Pulmonary artery endothelial cell (primary cell): ENCODE results near the gene ARHGEF4. TPM values are rescaled to one million over a fixed set of nuclear protein-coding genes. Genes with fewer than 3 reads are reported as not detected.

ENCODE experiments used
- DNase-seq: peaks from one replicate; pipeline ENCODE4 v3.0.0-alpha.2; 2011; ENCODE audit warnings: low read depth, low spot score
- total RNA-seq: library from RNA; depleted of rRNA; stranded (reverse); fragments of >200 nt; gene quantifications from 2 replicates; pipeline ENCODE4 v1.2.3, GENCODE V29; 2014

Gene ARHGEF4
- total RNA-seq, 1 donor from 2014 or later: not detected

DNA sequence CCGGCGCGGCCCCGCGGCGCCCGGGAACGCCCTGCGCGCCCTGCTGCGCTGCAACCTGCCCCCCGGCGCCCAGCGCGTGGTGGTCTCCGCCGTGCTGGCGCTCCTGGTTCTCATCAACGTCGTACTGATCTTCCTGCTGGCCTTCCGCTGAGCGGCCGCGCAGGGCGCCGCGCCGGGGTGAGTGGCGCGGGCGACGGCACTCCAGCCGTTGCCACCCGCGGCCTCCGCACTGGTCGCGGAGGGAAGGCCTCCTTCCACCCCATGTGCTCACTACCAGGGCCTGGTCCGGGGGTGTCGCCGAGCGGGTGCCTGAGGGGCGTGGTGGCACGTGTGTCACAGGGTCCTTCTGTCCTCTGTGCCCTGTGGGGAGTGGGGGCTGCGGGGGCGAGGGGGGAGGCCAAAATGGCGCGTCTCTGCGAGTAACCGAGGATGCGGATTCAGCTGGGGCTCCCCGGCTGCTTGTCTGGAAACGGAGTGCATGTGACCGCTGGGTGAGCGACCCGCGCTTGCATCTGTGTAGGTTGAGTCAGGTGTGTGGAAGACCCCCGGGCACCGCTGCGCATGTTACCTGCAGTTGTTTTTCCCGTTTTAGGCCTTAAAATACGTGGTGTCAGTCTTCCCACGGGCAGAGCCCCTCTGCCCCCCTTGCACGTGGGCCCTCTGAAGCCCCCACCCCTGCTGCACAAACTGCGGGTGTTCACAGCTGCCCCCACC lies 198.6 kb downstream of the ARHGEF4 start:
- no peak for DNase-seq

DNA sequence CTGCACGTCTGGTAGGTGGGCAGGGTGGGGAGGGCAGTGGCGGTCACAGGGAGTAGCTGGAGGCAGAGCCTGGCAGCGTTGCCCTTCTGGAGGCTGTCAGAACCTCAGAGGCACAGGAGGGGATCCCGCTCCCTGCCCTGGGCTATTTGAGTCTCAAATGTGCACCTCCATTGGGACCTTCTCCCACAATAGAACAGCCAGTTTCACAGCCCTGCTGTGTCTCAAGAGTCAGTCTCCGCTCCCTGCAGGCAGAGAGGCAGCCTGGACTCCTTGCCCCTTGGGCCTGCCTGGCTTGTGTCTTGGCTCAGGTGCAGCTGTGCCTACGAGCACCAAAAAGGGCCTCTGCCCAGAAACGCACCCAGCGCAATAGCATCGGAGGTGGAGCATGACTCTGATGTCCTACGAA lies 199.1 kb downstream of the ARHGEF4 start:
- no peak for DNase-seq

DNA sequence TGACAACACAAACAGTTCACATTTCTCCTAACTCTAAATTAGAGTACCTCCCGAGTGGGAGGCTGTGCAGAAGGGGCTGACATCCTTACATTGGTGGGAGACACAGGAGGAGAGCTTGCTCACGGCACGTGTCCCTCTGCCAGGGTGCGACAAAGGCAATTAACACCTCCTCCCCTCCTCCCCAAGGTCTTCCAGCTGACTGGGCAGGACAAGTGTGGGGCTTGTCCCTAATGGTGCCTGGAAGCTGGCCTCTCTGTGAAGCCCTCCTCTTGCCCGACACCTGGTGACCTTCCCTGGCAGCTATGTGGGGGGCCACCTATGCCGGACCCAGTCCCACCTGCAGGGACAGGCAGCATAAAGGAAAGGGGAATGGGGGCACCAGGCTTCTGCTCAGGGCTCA lies 199.6 kb downstream of the ARHGEF4 start:
- no peak for DNase-seq

GRCh38 chr2:131036696-131037397 lies 200.1 kb downstream of the ARHGEF4 start:
- no peak for DNase-seq

- no peak for DNase-seq
These were observed 200.9 kb downstream of the ARHGEF4 start for GRCh38 chr2:131037398-131038257.

GRCh38 chr2:131038258-131039100 lies 201.8 kb downstream of the ARHGEF4 start:
- DNase-seq: no peak

DNA sequence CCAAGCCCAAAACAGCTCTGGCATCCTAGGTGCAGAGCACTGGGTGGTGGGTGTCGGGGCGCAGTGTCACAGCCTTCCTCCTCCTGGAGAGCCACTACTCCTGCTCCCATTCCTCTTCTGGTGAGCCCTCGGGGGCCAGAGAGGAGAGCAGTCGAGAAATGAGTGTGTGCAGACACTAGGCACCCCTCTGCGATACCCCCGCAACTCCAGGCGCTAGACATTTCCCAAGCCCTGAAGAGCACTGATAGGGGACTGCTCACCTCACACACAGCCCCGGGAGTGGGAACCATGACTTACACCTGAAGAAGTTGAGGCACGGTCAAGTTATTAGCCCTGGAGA lies 202.4 kb downstream of the ARHGEF4 start:
- DNase-seq: no peak

DNA sequence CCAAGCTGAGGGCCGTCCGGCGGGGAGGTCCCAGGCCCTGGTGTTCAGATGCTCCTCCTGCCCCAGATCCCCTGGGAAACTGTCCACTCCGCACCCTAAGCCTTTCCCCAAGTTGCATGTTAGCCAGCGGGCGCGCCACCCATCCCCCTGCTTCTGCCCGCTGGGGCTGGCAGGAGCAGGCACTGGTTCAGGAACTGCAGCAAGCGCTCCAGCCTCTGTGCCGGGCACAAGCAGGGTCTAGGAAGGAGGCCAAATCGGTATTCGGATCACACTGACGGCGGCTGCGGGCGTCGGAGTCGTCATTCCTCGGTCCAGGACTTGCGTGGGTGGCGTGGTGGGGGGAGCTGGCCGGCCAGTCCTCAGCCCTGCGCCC lies 202.8 kb downstream of the ARHGEF4 start:
- no peak for DNase-seq

- DNase-seq: no peak
These were observed 203.4 kb downstream of the ARHGEF4 start for GRCh38 chr2:131039908-131040660.

DNA sequence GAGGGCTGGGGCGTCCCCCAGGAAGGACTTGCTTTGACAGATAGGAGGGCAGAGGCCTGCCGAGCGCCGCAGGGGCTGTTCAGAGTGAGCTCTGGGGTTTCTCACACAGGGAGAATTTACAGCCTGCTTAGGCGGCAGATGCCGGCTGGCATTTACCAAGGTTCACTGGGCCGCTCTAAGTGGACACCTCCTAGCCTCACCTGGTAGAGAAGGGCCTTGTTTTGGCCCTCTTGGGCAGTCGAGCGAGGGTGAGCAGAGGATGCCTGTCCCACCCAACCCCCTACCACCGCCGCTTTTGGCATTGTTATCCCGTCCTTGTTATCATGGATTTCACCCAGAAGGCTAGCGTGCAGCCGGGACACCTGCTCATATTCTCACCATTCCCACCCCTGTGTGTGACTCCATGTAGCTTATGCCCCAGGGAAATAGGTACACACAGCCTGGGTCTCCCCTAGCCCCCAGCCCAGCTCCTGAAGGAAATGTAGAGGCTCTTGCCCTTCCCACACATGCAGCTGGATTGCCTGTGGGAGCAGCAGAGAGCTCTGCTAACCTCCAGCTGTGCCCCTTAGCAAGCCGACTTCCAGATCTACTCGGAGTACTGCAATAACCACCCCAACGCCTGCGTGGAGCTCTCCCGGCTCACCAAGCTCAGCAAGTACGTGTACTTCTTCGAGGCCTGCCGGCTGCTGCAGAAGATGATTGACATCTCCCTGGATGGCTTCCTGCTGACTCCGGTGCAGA lies 204.1 kb downstream of the ARHGEF4 start:
- DNase-seq: no peak

- DNase-seq: no peak
These were observed 204.9 kb downstream of the ARHGEF4 start for GRCh38 chr2:131041402-131042147.

GRCh38 chr2:131042148-131042775 lies 205.5 kb downstream of the ARHGEF4 start:
- no peak for DNase-seq

GRCh38 chr2:131043199-131044074 lies 206.7 kb downstream of the ARHGEF4 start:
- DNase-seq: no peak

DNA sequence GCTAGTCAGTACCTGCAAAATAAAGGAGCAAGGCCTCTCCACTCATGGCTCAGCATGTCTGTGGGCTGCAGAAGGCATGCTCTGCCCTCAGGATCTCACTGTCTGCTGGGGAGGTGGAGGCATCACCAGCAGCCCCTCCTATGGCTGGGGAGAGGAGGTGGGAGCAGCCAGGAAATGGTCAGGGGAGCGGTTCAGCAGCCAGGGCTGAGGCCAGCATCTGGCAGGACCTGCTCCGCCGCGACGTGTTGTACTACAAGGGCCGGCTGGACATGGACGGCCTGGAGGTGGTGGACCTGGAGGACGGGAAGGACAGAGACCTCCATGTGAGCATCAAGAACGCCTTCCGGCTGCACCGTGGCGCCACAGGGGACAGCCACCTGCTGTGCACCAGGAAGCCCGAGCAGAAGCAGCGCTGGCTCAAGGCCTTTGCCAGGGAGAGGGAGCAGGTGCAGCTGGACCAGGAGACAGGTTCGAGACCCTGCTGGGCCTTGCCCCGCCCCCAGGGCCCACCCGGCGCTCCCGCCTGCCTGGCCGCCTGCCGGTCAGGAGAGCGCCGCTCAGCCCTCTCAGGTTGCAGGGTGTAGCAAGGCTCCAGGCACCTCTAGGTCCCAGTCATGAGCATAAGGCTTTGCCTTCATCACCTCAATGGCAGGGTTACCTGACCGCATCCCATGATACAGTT lies 207.5 kb downstream of the ARHGEF4 start:
- DNase-seq: no peak

- DNase-seq: no peak
These were observed 208.0 kb downstream of the ARHGEF4 start for GRCh38 chr2:131044757-131045150.

- DNase-seq: no peak
These were observed 208.7 kb downstream of the ARHGEF4 start for GRCh38 chr2:131045286-131046027.
